ENCODE measurements around the gene WDR76.
"Not testable (repeated sequence)": the region's sequence is repeated elsewhere in the genome, so short reads cannot be mapped to it uniquely, and the experiment has no call there.

Gene WDR76

DNA sequence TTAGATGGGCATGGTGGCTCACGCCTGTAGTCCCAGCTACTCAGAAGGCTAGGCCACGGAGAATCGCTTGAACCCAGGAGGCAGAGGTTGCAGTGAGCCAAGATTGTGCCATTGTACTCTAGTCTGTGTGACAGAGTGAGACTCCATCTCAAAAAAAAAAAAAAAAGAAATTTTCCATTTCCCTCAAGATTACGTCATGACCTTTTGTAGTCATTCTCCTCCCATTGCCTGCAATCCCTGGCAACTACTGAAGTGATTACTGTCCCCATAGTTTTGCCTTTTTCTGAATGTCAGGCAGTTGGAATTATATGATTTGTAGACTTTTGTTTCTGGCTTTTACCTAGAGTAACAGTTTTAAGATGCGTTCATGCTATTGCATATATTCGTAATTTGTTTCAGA lies 28.0 kb downstream of the WDR76 start:
- Histone ChIP-seq H3K9ac (ENCODE audit: low read length) (no peak overlapping the region), H3K14ac (ENCODE audit: low read length in 2 of 2) (no peak overlapping the region), H4K8ac (ENCODE audit: low read length) (no peak overlapping the region), H3K36me3 (ENCODE audit: control insufficient read depth in 1 of 2, insufficient read depth in 2 of 2, low read depth in 1 of 2, low read length in 2 of 2) (peaks cover 0 to 24% of the 10 kb centered on the region in 2 experiments), H3K27me3 (ENCODE audit: control insufficient read depth in 1 of 2, insufficient read depth in 1 of 2, low read length in 2 of 2) (no peaks in the 10 kb centered on the region), H4K91ac (ENCODE audit: low read length) (no peak overlapping the region), H3K79me1 (replicated peaks; ENCODE audit: low read length, poor library complexity, severe bottlenecking) (no peaks in the 10 kb centered on the region), H3K4me2 (ENCODE audit: low read length, poor library complexity, severe bottlenecking) (no peak overlapping the region), H3K4me1 (ENCODE audit: control insufficient read depth, insufficient read depth, low read depth, low read length) (no peaks in the 10 kb centered on the region), H3K27ac (ENCODE audit: low read length, poor library complexity, severe bottlenecking) (no peak overlapping the region), H2BK12ac (ENCODE audit: low read length in 2 of 2) (no peak overlapping the region), H3K23ac (ENCODE audit: low read length in 2 of 2) (no peak overlapping the region), H2BK5ac (ENCODE audit: low read depth, low read length, poor library complexity, severe bottlenecking) (no peak overlapping the region), H3K18ac (ENCODE audit: low read depth in 1 of 2, low read length in 2 of 2) (no peak overlapping the region), H3K4me3 (ENCODE audit: insufficient read depth in 1 of 2, low read depth in 1 of 2, low read length in 2 of 2) (no peak overlapping the region), H3K9me3 (ENCODE audit: control insufficient read depth, low read length) (no peaks in the 10 kb centered on the region), H2AFZ (ENCODE audit: low read depth, low read length) (no peak overlapping the region), H2BK120ac (ENCODE audit: low read depth, low read length) (no peak overlapping the region), H2AK5ac (ENCODE audit: low read length, severe bottlenecking) (no peak overlapping the region), H2BK15ac (ENCODE audit: low read depth, poor library complexity, severe bottlenecking) (no peak overlapping the region), H3K4ac (ENCODE audit: low read depth in 1 of 2, low read length in 2 of 2) (no peak overlapping the region)
- 99% methylated on average over 3 of the region's 6 CpGs for WGBS
- peak; percentile 53 for DNase-seq

DNA sequence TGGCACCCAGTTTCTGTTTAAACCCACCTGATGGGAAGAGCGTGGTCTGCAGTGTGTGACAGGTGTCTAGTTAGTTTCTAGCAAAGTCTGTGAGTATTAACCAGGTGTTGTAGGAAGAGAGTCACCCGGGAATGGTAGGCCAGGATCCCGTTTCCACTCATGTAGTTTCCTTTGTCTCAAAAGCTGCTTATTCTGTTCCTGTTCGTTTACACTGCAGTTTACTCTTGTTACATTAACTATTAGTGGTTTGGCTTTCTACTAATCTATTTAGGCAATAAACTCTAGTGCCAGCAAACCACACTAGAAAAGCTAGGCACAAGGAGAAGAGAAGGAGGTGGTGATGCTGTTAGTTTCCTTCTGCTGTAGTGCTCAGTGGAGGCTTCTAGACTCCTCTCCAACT lies 32.7 kb downstream of the WDR76 start:
- H2BK120ac ChIP-seq (ENCODE audit: low read depth, low read length), result no peak overlapping the region
- H3K27ac ChIP-seq (ENCODE audit: low read length, poor library complexity, severe bottlenecking), result no peak overlapping the region
- H3K4me1 ChIP-seq (ENCODE audit: control insufficient read depth, insufficient read depth, low read depth, low read length), result no peaks in the 10 kb centered on the region
- no peak overlapping the region for H3K9ac ChIP-seq (ENCODE audit: low read length)
- no peak overlapping the region for H3K18ac ChIP-seq (ENCODE audit: low read depth in 1 of 2, low read length in 2 of 2)
- no peak overlapping the region for H2AK5ac ChIP-seq (ENCODE audit: low read length, severe bottlenecking)
- H4K8ac ChIP-seq (ENCODE audit: low read length), result no peak overlapping the region
- H3K23ac ChIP-seq (ENCODE audit: low read length in 2 of 2), result no peak overlapping the region
- no peak overlapping the region for H2BK15ac ChIP-seq (ENCODE audit: low read depth, poor library complexity, severe bottlenecking)
- WGBS, result 94% methylated on average over 3 of the region's 4 CpGs
- H3K36me3 ChIP-seq (ENCODE audit: control insufficient read depth in 1 of 2, insufficient read depth in 2 of 2, low read depth in 1 of 2, low read length in 2 of 2), result peaks cover 3 to 18% of the 10 kb centered on the region in 2 experiments
- no peak overlapping the region for H2BK12ac ChIP-seq (ENCODE audit: low read length in 2 of 2)
- H4K91ac ChIP-seq (ENCODE audit: low read length), result no peak overlapping the region
- no peaks in the 10 kb centered on the region for H3K27me3 ChIP-seq (ENCODE audit: control insufficient read depth in 1 of 2, insufficient read depth in 1 of 2, low read length in 2 of 2)
- no peaks in the 10 kb centered on the region for H3K9me3 ChIP-seq (ENCODE audit: control insufficient read depth, low read length)
- H2BK5ac ChIP-seq (ENCODE audit: low read depth, low read length, poor library complexity, severe bottlenecking), result no peak overlapping the region
- H3K79me1 ChIP-seq (replicated peaks; ENCODE audit: low read length, poor library complexity, severe bottlenecking), result no peaks in the 10 kb centered on the region
- no peak overlapping the region for H2AFZ ChIP-seq (ENCODE audit: low read depth, low read length)
- H3K4me2 ChIP-seq (ENCODE audit: low read length, poor library complexity, severe bottlenecking), result no peak overlapping the region
- DNase-seq, result no peak
- no peak overlapping the region for H3K4me3 ChIP-seq (ENCODE audit: insufficient read depth in 1 of 2, low read depth in 1 of 2, low read length in 2 of 2)
- H3K4ac ChIP-seq (ENCODE audit: low read depth in 1 of 2, low read length in 2 of 2), result no peak overlapping the region
- H3K14ac ChIP-seq (ENCODE audit: low read length in 2 of 2), result no peak overlapping the region

DNA sequence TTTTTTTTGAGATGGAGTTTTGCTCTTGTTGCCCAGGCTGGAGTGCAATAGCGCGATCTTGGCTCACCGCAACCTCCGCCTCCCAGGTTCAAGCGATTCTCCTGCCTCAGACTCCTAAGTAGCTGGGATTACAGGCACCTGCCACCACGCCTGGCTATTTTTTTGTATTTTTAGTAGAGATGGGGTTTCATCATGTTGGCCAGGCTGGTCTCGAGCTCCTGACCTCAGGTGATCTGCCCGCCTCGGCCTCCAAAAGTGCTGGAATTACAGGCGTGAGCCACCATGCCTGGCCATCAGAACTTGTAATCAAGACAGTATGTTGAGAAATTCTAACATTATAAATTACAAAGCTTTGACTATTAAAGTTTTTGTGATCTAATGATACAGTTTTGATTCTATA lies 39.8 kb downstream of the WDR76 start:
- H3K79me1 ChIP-seq (replicated peaks; ENCODE audit: low read length, poor library complexity, severe bottlenecking); H4K8ac ChIP-seq (ENCODE audit: low read length); H3K27me3 ChIP-seq (ENCODE audit: control insufficient read depth in 1 of 2, insufficient read depth in 1 of 2, low read length in 2 of 2); H3K4ac ChIP-seq (ENCODE audit: low read depth in 1 of 2, low read length in 2 of 2); H3K18ac ChIP-seq (ENCODE audit: low read depth in 1 of 2, low read length in 2 of 2); H3K9ac ChIP-seq (ENCODE audit: low read length); H2AK5ac ChIP-seq (ENCODE audit: low read length, severe bottlenecking); H2BK15ac ChIP-seq (ENCODE audit: low read depth, poor library complexity, severe bottlenecking); H3K14ac ChIP-seq (ENCODE audit: low read length in 2 of 2); H3K4me3 ChIP-seq (ENCODE audit: insufficient read depth in 1 of 2, low read depth in 1 of 2, low read length in 2 of 2); H2BK12ac ChIP-seq (ENCODE audit: low read length in 2 of 2); H3K23ac ChIP-seq (ENCODE audit: low read length in 2 of 2); H2AFZ ChIP-seq (ENCODE audit: low read depth, low read length); H4K91ac ChIP-seq (ENCODE audit: low read length); H3K9me3 ChIP-seq (ENCODE audit: control insufficient read depth, low read length); H2BK5ac ChIP-seq (ENCODE audit: low read depth, low read length, poor library complexity, severe bottlenecking); H3K4me2 ChIP-seq (ENCODE audit: low read length, poor library complexity, severe bottlenecking); DNase-seq; H2BK120ac ChIP-seq (ENCODE audit: low read depth, low read length); H3K4me1 ChIP-seq (ENCODE audit: control insufficient read depth, insufficient read depth, low read depth, low read length); H3K27ac ChIP-seq (ENCODE audit: low read length, poor library complexity, severe bottlenecking): not testable (repeated sequence)
- 98% methylated on average over 6 of the region's 10 CpGs for WGBS
- H3K36me3 ChIP-seq (ENCODE audit: control insufficient read depth in 1 of 2, insufficient read depth in 2 of 2, low read depth in 1 of 2, low read length in 2 of 2), result peaks cover 6 to 19% of the 10 kb centered on the region in 2 experiments

DNA sequence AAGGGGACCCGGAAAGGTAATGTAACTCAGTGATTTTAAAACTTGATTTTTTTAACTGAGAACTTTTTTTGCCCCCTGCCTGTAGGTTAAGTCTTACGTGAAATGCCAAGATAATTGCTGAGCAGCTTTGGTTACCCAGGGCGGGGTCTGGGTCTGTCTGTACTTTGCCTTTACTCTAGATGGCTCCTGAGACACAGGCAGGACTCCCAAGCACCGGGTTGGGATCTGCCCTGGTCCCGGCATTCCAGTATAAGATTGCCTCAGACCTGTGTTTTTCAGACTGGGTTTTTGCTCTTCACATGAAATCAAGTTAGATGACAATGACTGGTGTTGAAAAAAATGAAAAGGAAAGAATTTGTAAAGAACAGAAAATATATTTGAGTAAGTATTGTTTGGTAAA lies 40.3 kb downstream of the WDR76 start:
- no peak for DNase-seq

More for the DNA sequence above, 40.3 kb downstream of the WDR76 start:
- Histone ChIP-seq H2BK5ac (ENCODE audit: low read depth, low read length, poor library complexity, severe bottlenecking) (no peak overlapping the region), H3K23ac (ENCODE audit: low read length in 2 of 2) (no peak overlapping the region), H3K4me2 (ENCODE audit: low read length, poor library complexity, severe bottlenecking) (no peak overlapping the region), H3K9ac (ENCODE audit: low read length) (no peak overlapping the region), H3K18ac (ENCODE audit: low read depth in 1 of 2, low read length in 2 of 2) (no peak overlapping the region), H2BK15ac (ENCODE audit: low read depth, poor library complexity, severe bottlenecking) (no peak overlapping the region), H2AK5ac (ENCODE audit: low read length, severe bottlenecking) (no peak overlapping the region), H2BK120ac (ENCODE audit: low read depth, low read length) (no peak overlapping the region), H2AFZ (ENCODE audit: low read depth, low read length) (no peak overlapping the region), H3K4me1 (ENCODE audit: control insufficient read depth, insufficient read depth, low read depth, low read length) (no peaks in the 10 kb centered on the region), H4K91ac (ENCODE audit: low read length) (no peak overlapping the region), H3K4me3 (ENCODE audit: insufficient read depth in 1 of 2, low read depth in 1 of 2, low read length in 2 of 2) (no peak overlapping the region), H3K79me1 (replicated peaks; ENCODE audit: low read length, poor library complexity, severe bottlenecking) (peaks cover 5% of the 10 kb centered on the region), H3K27me3 (ENCODE audit: control insufficient read depth in 1 of 2, insufficient read depth in 1 of 2, low read length in 2 of 2) (no peaks in the 10 kb centered on the region), H3K14ac (ENCODE audit: low read length in 2 of 2) (no peak overlapping the region), H2BK12ac (ENCODE audit: low read length in 2 of 2) (no peak overlapping the region), H3K27ac (ENCODE audit: low read length, poor library complexity, severe bottlenecking) (no peak overlapping the region), H3K4ac (ENCODE audit: low read depth in 1 of 2, low read length in 2 of 2) (no peak overlapping the region), H3K9me3 (ENCODE audit: control insufficient read depth, low read length) (no peaks in the 10 kb centered on the region), H3K36me3 (ENCODE audit: control insufficient read depth in 1 of 2, insufficient read depth in 2 of 2, low read depth in 1 of 2, low read length in 2 of 2) (peaks cover 6 to 24% of the 10 kb centered on the region in 2 experiments), H4K8ac (ENCODE audit: low read length) (no peak overlapping the region)
- 98% methylated on average over 5 of the region's 5 CpGs for WGBS
